ENCODE measurements around the gene SLC25A42.
A peak's percentile ranks its signal among the peaks of the same experiment; 100 is the strongest.

DNA sequence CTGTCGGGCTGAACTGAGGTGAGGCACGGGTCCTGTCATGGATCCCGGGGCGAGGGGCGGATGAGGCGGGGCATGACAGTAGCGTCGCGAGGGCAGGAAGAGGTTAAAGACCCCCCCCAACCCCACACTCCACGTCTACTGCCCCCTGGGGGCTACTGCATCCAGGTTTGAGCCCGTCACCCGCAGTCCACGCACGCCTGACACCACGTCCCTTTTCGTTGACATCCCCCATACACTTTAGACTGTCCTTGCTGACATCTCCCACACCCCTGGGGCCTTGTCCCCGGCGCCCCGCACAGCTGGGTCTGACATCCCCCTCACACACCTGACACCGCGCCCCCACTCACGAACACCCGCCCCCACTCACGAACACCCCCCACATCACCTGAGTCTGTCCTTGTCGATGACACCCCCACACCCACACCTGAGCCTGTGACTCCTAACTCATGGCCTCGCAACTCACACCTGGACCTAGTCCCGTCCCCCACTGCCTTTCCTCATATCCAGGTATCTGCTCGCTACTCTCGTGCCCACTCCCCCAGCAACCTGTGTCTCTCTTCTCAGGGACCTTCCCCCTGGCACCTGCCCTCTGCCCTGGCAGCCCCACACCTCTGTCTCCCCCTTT, 416 bp downstream of the SLC25A42 start:
- TF ChIP-seq, protein P1, sequence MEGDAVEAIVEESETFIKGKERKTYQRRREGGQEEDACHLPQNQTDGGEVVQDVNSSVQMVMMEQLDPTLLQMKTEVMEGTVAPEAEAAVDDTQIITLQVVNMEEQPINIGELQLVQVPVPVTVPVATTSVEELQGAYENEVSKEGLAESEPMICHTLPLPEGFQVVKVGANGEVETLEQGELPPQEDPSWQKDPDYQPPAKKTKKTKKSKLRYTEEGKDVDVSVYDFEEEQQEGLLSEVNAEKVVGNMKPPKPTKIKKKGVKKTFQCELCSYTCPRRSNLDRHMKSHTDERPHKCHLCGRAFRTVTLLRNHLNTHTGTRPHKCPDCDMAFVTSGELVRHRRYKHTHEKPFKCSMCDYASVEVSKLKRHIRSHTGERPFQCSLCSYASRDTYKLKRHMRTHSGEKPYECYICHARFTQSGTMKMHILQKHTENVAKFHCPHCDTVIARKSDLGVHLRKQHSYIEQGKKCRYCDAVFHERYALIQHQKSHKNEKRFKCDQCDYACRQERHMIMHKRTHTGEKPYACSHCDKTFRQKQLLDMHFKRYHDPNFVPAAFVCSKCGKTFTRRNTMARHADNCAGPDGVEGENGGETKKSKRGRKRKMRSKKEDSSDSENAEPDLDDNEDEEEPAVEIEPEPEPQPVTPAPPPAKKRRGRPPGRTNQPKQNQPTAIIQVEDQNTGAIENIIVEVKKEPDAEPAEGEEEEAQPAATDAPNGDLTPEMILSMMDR (IDR thresholded peaks at IDR 0.05; ENCODE audit: low read length), result peak; percentile 17
- TF ChIP-seq EZH2phosphoT487 (IDR thresholded peaks at IDR 0.05; ENCODE audit: low read length), result no peak
